Measurements from ENCODE around the gene TRIM28. TPM values are rescaled to one million over a fixed set of nuclear protein-coding genes. Genes with fewer than 3 reads are reported as not detected.
A peak's percentile ranks its signal among the peaks of the same experiment; 100 is the strongest.

TRIM28 gene
- total and polyA plus RNA-seq, 9 of the 15 experiments (the other 6 are each of a cell fraction or from before 2014, with no cell fraction given) = 12.1 to 797 (median 490) TPM

GRCh38 chr19:58513694-58514563 is 29.9 kb upstream of the TRIM28 start (continued):
- TF ChIP-seq BRF2 (IDR thresholded peaks at IDR 0.05; ENCODE audit: borderline replicate concordance, insufficient read depth, insufficient read length) = no peak

GRCh38 chr19:58514564-58515022 is 29.3 kb upstream of the TRIM28 start:
- H2AFZ ChIP-seq (ENCODE audit: low read depth, low read length) = 0 out of 2 replicates have a peak overlapping the region, but pooled peaks have one; percentile 57
- no peak for DNase-seq (ENCODE audit: extremely low read depth in 1 of 4, low spot score in 3 of 4)
- H3K9me3 ChIP-seq (replicated peaks; ENCODE audit: control insufficient read depth, insufficient read depth, low read depth, low read length) = no peaks in the 10 kb centered on the region; the same call in 1 of the 2 replicates
- intact Hi-C loops (cut with micrococcal nuclease) = loop anchor here (5.0 kb wide), 1 partner anchor 332 kb away; the partner anchor contains the start of gene ZNF274
- peak overlapping the region; percentile 99 for H3K4me2 ChIP-seq (ENCODE audit: insufficient read depth, low read length)
- POLR2A ChIA-PET = interaction anchor here (1.0 kb wide), 2 partner anchors 15 to 29 kb away, joined by 7 to 8 read pairs; partner anchors contain the start of gene TRIM28
- no peak for ATAC-seq
- no peaks in the 10 kb centered on the region for H3K27me3 ChIP-seq (ENCODE audit: control insufficient read depth in 2 of 2, insufficient read depth in 2 of 2, low read length in 2 of 2)
- H3K4me1 ChIP-seq (replicated peaks in 1 of 2; ENCODE audit: control insufficient read depth in 2 of 2, insufficient read depth in 2 of 2, low read length in 2 of 2) = peaks cover 13 to 78% of the 10 kb centered on the region in 2 experiments
- peaks cover 10% of the 10 kb centered on the region for H3K9me1 ChIP-seq (ENCODE audit: control insufficient read depth, insufficient read depth, low read length)
- CTCF ChIA-PET (ENCODE audit: low intra/inter-chr PET ratio) = no interaction called here
- WGBS (ENCODE audit: insufficient coverage, low coverage, missing lambda C conversion rate) = 67% methylated on average over 3 of the region's 3 CpGs
- in situ Hi-C loops (cut with MboI) = no loop called here
- BruUV-seq (replicated peaks) = no TSS peak
- H3K9ac ChIP-seq (ENCODE audit: insufficient read depth in 1 of 2, low read depth in 2 of 2, low read length in 2 of 2) = peak overlapping the region; percentile 84 to 85
- FAIRE-seq = no peak
- peaks cover 47% of the 10 kb centered on the region for H3K79me2 ChIP-seq (ENCODE audit: control insufficient read depth, insufficient read depth, low read length)
- H3K36me3 ChIP-seq (ENCODE audit: control insufficient read depth, insufficient read depth, low read length) = peaks cover 31% of the 10 kb centered on the region; the same call in 2 of the 3 replicates
- TF ChIP-seq ZKSCAN3 (CRISPR knock-in tag; IDR thresholded peaks at IDR 0.05) = no peak
- no peak for TF ChIP-seq IRF9 (tag; IDR thresholded peaks at IDR 0.05)
- no peak for TF ChIP-seq EHMT2 (IDR thresholded peaks at IDR 0.05)
- TF ChIP-seq TGIF2 (CRISPR knock-in tag; IDR thresholded peaks at IDR 0.05) = no peak
- no peak for TF ChIP-seq ATF4 (CRISPR knock-in tag; IDR thresholded peaks at IDR 0.05)
- TF ChIP-seq ZNF3 (CRISPR knock-in tag; IDR thresholded peaks at IDR 0.05) = no peak
- TF ChIP-seq FOXO4 (CRISPR knock-in tag; IDR thresholded peaks at IDR 0.05) = no peak
- TF ChIP-seq TRIM28 (IDR thresholded peaks at IDR 0.05) = no peak
- peak overlapping the region; percentile 53 for H3K4me3 ChIP-seq
- H3K27ac ChIP-seq (ENCODE audit: extremely low read depth, low read depth, low read length) = peak overlapping the region; percentile 79
- H4K20me1 ChIP-seq (replicated peaks; ENCODE audit: control insufficient read depth, insufficient read depth, low read length) = no peaks in the 10 kb centered on the region

Data from K562 (cell line).